Neural progenitor cell (in vitro differentiated cells): ENCODE measurements around the gene PRDM12. TPM values are rescaled to one million over a fixed set of nuclear protein-coding genes. Genes with fewer than 3 reads are reported as not detected.

Source experiments
- DNase-seq: peaks from one replicate; pipeline ENCODE4 v3.0.0-alpha.2; 2016; ENCODE audit warnings: low spot score
- H2AFZ ChIP-seq: fragments of 200-600 bp; sonication (generic); replicated peaks from 2 replicates; pipeline ENCODE4 v1.6.1; 2016; ENCODE audit warnings: antibody characterized with exemption
- H3F3A ChIP-seq: fragments of 200-600 bp; sonication (generic); 2 replicates; pipeline ENCODE4 v1.6.1; 2016; ENCODE audit warnings: antibody characterized with exemption, low read depth
- H3K27ac ChIP-seq: fragments of 200-600 bp; sonication (generic); 2 replicates; pipeline ENCODE4 v1.5.1; 2016; ENCODE audit warnings: mild to moderate bottlenecking
- H3K27me3 ChIP-seq: fragments of 200-600 bp; sonication (generic); 2 replicates; pipeline ENCODE4 v1.6.1; 2016; ENCODE audit warnings: mild to moderate bottlenecking, moderate library complexity
- H3K36me3 ChIP-seq: fragments of 200-600 bp; sonication (generic); 2 replicates; pipeline ENCODE4 v1.5.1; 2016
- H3K4me1 ChIP-seq: fragments of 200-600 bp; sonication (generic); 2 replicates; pipeline ENCODE4 v1.6.1; 2016; ENCODE audit warnings: mixed run types
- H3K4me2 ChIP-seq: fragments of 200-600 bp; sonication (generic); 2 replicates; pipeline ENCODE4 v1.6.1; 2016
- H3K4me3 ChIP-seq: fragments of 200-600 bp; sonication (generic); 2 replicates; pipeline ENCODE4 v1.5.1; 2016
- H3K79me2 ChIP-seq: fragments of 200-600 bp; sonication (generic); 2 replicates; pipeline ENCODE4 v1.6.1; 2016; ENCODE audit warnings: low read depth
- H3K9ac ChIP-seq: fragments of 200-600 bp; sonication (generic); 2 replicates; pipeline ENCODE4 v1.6.1; 2016
- H3K9me3 ChIP-seq: fragments of 200-600 bp; sonication (generic); 2 replicates; pipeline ENCODE4 v1.5.1; 2016; ENCODE audit warnings: low read depth
- H4K20me1 ChIP-seq: fragments of 200-600 bp; sonication (generic); 2 replicates; pipeline ENCODE4 v1.6.1; 2016; ENCODE audit warnings: low read depth
- H3K27ac Mint-ChIP-seq: 3 replicates; pipeline ENCODE4 v1.8.0; 2021; ENCODE audit warnings: mixed read lengths
- H3K27me3 Mint-ChIP-seq: 2 replicates; pipeline ENCODE4 v1.8.0; 2022; ENCODE audit warnings: low read depth, mild to moderate bottlenecking, inconsistent platforms, moderate library complexity, mixed read lengths; ENCODE audit not compliant: insufficient read depth
- H3K36me3 Mint-ChIP-seq: 3 replicates; pipeline ENCODE4 v1.8.0; 2021; ENCODE audit warnings: mixed read lengths
- H3K4me1 Mint-ChIP-seq: 3 replicates; pipeline ENCODE4 v1.8.0; 2021; ENCODE audit warnings: mixed read lengths
- H3K4me3 Mint-ChIP-seq: 3 replicates; pipeline ENCODE4 v1.8.0; 2021; ENCODE audit warnings: mild to moderate bottlenecking, moderate library complexity, mixed read lengths
- H3K9me3 Mint-ChIP-seq: 3 replicates; pipeline ENCODE4 v1.8.0; 2020; ENCODE audit warnings: mixed read lengths
- EZH2 ChIP-seq: fragments of 200-600 bp; sonication (generic); IDR thresholded peaks from 2 replicates; pipeline ENCODE4 v1.6.1; 2017; ENCODE audit warnings: antibody characterized with exemption, mild to moderate bottlenecking, moderate library complexity
- EZH2phosphoT487 ChIP-seq: fragments of 200-600 bp; sonication (generic); IDR thresholded peaks from 2 replicates; pipeline ENCODE4 v1.6.1; 2017; ENCODE audit warnings: antibody characterized with exemption
- total RNA-seq: library from RNA; depleted of rRNA; stranded (reverse); fragments of >200 nt; gene quantifications from 2 replicates; pipeline ENCODE4 v1.2.3, GENCODE V29; 2015; ENCODE audit warnings: low replicate concordance
- TF ChIP-seq, protein P1 (sequence below): fragments of 200-600 bp; sonication (generic); IDR thresholded peaks from 2 replicates; pipeline ENCODE4 v1.5.1; 2017; ENCODE audit warnings: antibody characterized with exemption, mild to moderate bottlenecking

The PRDM12 gene
- total RNA-seq, 1 donor from 2014 or later = not detected

- no peak overlapping the region for H3K27ac Mint-ChIP-seq
- no peaks in the 10 kb centered on the region for H3K27me3 ChIP-seq
- no peak overlapping the region for H3K4me2 ChIP-seq
- no peak overlapping the region for H3K9ac ChIP-seq
- peaks cover 18% of the 10 kb centered on the region for H3K4me1 Mint-ChIP-seq
- no peak overlapping the region for H3K4me3 Mint-ChIP-seq
- no peak overlapping the region for H2AFZ ChIP-seq
- peaks cover 4% of the 10 kb centered on the region for H3K4me1 ChIP-seq
- H3F3A ChIP-seq = peaks cover 9% of the 10 kb centered on the region
- DNase-seq = no peak
- H3K9me3 ChIP-seq = no peaks in the 10 kb centered on the region
- no peaks in the 10 kb centered on the region for H3K27me3 Mint-ChIP-seq
- H3K9me3 Mint-ChIP-seq = no peaks in the 10 kb centered on the region
- no peaks in the 10 kb centered on the region for H3K36me3 ChIP-seq
- no peaks in the 10 kb centered on the region for H3K79me2 ChIP-seq
- no peak for TF ChIP-seq EZH2phosphoT487
- no peak for TF ChIP-seq EZH2
- TF ChIP-seq, protein P1, sequence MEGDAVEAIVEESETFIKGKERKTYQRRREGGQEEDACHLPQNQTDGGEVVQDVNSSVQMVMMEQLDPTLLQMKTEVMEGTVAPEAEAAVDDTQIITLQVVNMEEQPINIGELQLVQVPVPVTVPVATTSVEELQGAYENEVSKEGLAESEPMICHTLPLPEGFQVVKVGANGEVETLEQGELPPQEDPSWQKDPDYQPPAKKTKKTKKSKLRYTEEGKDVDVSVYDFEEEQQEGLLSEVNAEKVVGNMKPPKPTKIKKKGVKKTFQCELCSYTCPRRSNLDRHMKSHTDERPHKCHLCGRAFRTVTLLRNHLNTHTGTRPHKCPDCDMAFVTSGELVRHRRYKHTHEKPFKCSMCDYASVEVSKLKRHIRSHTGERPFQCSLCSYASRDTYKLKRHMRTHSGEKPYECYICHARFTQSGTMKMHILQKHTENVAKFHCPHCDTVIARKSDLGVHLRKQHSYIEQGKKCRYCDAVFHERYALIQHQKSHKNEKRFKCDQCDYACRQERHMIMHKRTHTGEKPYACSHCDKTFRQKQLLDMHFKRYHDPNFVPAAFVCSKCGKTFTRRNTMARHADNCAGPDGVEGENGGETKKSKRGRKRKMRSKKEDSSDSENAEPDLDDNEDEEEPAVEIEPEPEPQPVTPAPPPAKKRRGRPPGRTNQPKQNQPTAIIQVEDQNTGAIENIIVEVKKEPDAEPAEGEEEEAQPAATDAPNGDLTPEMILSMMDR = peak; percentile 5
- H3K27ac ChIP-seq = no peak overlapping the region
- H3K4me3 ChIP-seq = no peak overlapping the region
- peaks cover 35% of the 10 kb centered on the region for H3K36me3 Mint-ChIP-seq
- peaks cover 17% of the 10 kb centered on the region for H4K20me1 ChIP-seq
These were observed 40.2 kb upstream of the PRDM12 start for GRCh38 chr9:130624154-130624553.

- TF ChIP-seq, protein P1 = peak; percentile 20
- no peak for TF ChIP-seq EZH2
- DNase-seq = peak; percentile 36
- Histone ChIP-seq H4K20me1 (peaks cover 27% of the 10 kb centered on the region), H3F3A (peaks cover 9% of the 10 kb centered on the region), H3K4me2 (no peak overlapping the region), H3K4me1 (peaks cover 11% of the 10 kb centered on the region), H2AFZ (no peak overlapping the region), H3K4me3 (no peak overlapping the region), H3K79me2 (no peaks in the 10 kb centered on the region), H3K27ac (no peak overlapping the region), H3K36me3 (no peaks in the 10 kb centered on the region), H3K9ac (no peak overlapping the region), H3K9me3 (no peaks in the 10 kb centered on the region), H3K27me3 (no peaks in the 10 kb centered on the region)
- H3K4me1 Mint-ChIP-seq = peaks cover 25% of the 10 kb centered on the region
- peaks cover 2% of the 10 kb centered on the region for H3K27me3 Mint-ChIP-seq
- no peak overlapping the region for H3K27ac Mint-ChIP-seq
- H3K9me3 Mint-ChIP-seq = no peaks in the 10 kb centered on the region
- H3K36me3 Mint-ChIP-seq = peaks cover 27% of the 10 kb centered on the region
- no peak overlapping the region for H3K4me3 Mint-ChIP-seq
These were observed 38.0 kb upstream of the PRDM12 start for GRCh38 chr9:130626249-130626996.

DNA sequence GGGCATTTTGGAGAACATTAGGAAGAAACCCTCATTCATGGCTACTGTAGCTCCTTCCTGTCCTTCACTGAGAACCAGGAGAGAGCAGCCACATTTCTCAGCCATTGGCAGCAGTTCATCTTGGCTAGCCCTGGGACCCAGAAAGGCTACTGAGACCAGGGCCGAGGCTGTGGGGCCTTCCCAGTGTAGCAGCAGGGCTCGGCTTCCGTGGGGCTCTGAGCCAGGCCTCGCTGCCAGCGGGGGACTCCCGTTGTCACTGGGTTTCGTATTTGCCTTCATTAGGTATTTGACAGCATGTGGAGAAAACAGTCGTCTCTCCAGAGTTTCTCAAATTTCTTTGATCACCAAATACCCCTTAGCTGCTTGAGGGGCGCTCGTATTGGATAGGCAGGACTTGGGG lies 37.3 kb upstream of the PRDM12 start:
- Histone ChIP-seq H3K79me2 (no peaks in the 10 kb centered on the region), H3K4me2 (no peak overlapping the region), H3F3A (peaks cover 9% of the 10 kb centered on the region), H3K27ac (no peak overlapping the region), H2AFZ (no peak overlapping the region), H3K9ac (no peak overlapping the region), H4K20me1 (peaks cover 27% of the 10 kb centered on the region), H3K9me3 (no peaks in the 10 kb centered on the region), H3K27me3 (no peaks in the 10 kb centered on the region), H3K4me1 (peaks cover 11% of the 10 kb centered on the region), H3K36me3 (no peaks in the 10 kb centered on the region), H3K4me3 (no peak overlapping the region)
- Mint-ChIP-seq H3K27ac (no peak overlapping the region), H3K36me3 (peaks cover 29% of the 10 kb centered on the region), H3K4me3 (no peak overlapping the region), H3K4me1 (peaks cover 25% of the 10 kb centered on the region), H3K9me3 (no peaks in the 10 kb centered on the region), H3K27me3 (peaks cover 2% of the 10 kb centered on the region)
- TF ChIP-seq, protein P1 = no peak
- TF ChIP-seq EZH2phosphoT487 (no peak), EZH2 (no peak)
- no peak for DNase-seq
